K562 (cell line): ENCODE measurements around the gene PLS1. TPM values are rescaled to one million over a fixed set of nuclear protein-coding genes. Genes with fewer than 3 reads are reported as not detected.

Experiments used
- CBX2 ChIP-seq: fragments of 200-600 bp; sonication (generic); IDR thresholded peaks from one replicate; pipeline ENCODE4 v1.6.1; 2012; ENCODE audit warnings: mild to moderate bottlenecking, low read length, inconsistent platforms; ENCODE audit not compliant: insufficient read depth, poor library complexity, severe bottlenecking
- CBX3 ChIP-seq, 2 experiments: IDR thresholded peaks; 1 replicate in 1 of 2; 2 replicates in 1 of 2; pipeline ENCODE4 v1.6.1; 2012; ENCODE audit warnings: inconsistent platforms in 2 of 2, low read length in 2 of 2, borderline replicate concordance in 1 of 2, control low read depth in 1 of 2
- CHD1 ChIP-seq: fragments of 200-600 bp; sonication (generic); IDR thresholded peaks from one replicate; pipeline ENCODE4 v1.6.1; 2012; ENCODE audit warnings: mild to moderate bottlenecking, moderate library complexity, low read length, inconsistent platforms
- ETS2 ChIP-seq: IDR thresholded peaks from 2 replicates; pipeline ENCODE4 v1.6.1; 2016; ENCODE audit warnings: borderline replicate concordance, missing genetic modification characterization, mild to moderate bottlenecking, moderate library complexity, missing compliant biosample characterization; ENCODE audit not compliant: poor library complexity, severe bottlenecking
- FOXA3 ChIP-seq, 2 experiments: fragments of 450-650 bp in 1 of 2; sonication (generic) in 1 of 2; formaldehyde crosslinking; IDR thresholded peaks in 1 of 2; conservative IDR thresholded peaks in 1 of 2; 2 replicates each; pipeline versions ENCODE4 v1.4.0 to v1.8.0; 2020 to 2022; ENCODE audit warnings: mild to moderate bottlenecking in 2 of 2, missing genetic modification reagents in 1 of 2
- HDAC1 ChIP-seq, 2 experiments: fragments of 450-650 bp; IDR thresholded peaks; 2 replicates each; pipeline ENCODE4 v1.6.1; 2016 to 2017; ENCODE audit warnings: inconsistent platforms in 1 of 2, mild to moderate bottlenecking in 1 of 2, moderate library complexity in 1 of 2
- MBD1 ChIP-seq: fragments of 250-450 bp; sonication (Bioruptor Pico); IDR thresholded peaks from 2 replicates; pipeline ENCODE4 v1.8.0; 2022; ENCODE audit warnings: inconsistent platforms
- POLR2G ChIP-seq: fragments of 200-400 bp; formaldehyde crosslinking; IDR thresholded peaks from 2 replicates; pipeline ENCODE4 v1.6.1; 2017; ENCODE audit warnings: low read depth, mild to moderate bottlenecking, antibody characterized with exemption, low read length, moderate library complexity
- SAFB2 ChIP-seq: fragments of 200-400 bp; formaldehyde crosslinking; IDR thresholded peaks from 2 replicates; pipeline ENCODE4 v1.6.1; 2018; ENCODE audit warnings: borderline replicate concordance, low read length, low read depth, moderate library complexity; ENCODE audit not compliant: severe bottlenecking
- SMARCE1 ChIP-seq: fragments of 450-650 bp; IDR thresholded peaks from 2 replicates; pipeline ENCODE4 v1.7.1; 2016; ENCODE audit warnings: mild to moderate bottlenecking
- TARDBP ChIP-seq: fragments of 450-650 bp; IDR thresholded peaks from 2 replicates; pipeline ENCODE4 v1.6.1; 2016
- TGIF2 ChIP-seq: sonication (generic); formaldehyde crosslinking; IDR thresholded peaks from 2 replicates; pipeline ENCODE4 v1.8.1; 2022; ENCODE audit warnings: mild to moderate bottlenecking, missing genetic modification reagents, moderate library complexity
- TSC22D4 ChIP-seq: fragments of 450-650 bp; IDR thresholded peaks from 2 replicates; pipeline ENCODE4 v1.6.1; 2016; ENCODE audit warnings: missing genetic modification characterization, missing biosample characterization, control low read depth
- USF1 ChIP-seq: sonication (generic); formaldehyde crosslinking; IDR thresholded peaks from 2 replicates; pipeline ENCODE4 v1.9.0; 2022; ENCODE audit warnings: mild to moderate bottlenecking, missing genetic modification reagents
- ZFX ChIP-seq: sonication (generic); formaldehyde crosslinking; IDR thresholded peaks from 2 replicates; pipeline ENCODE4 v1.8.0; 2022; ENCODE audit warnings: mild to moderate bottlenecking, missing genetic modification reagents, moderate library complexity
- ZKSCAN8 ChIP-seq: fragments of 200-800 bp; sonication (Bioruptor generic); IDR thresholded peaks from 2 replicates; pipeline ENCODE4 v1.6.1; 2016; ENCODE audit warnings: missing genetic modification characterization, missing compliant biosample characterization
- ZNF551 ChIP-seq: fragments of 250-450 bp; sonication (Bioruptor Pico); IDR thresholded peaks from 2 replicates; pipeline ENCODE4 v1.5.0; 2021; ENCODE audit warnings: mild to moderate bottlenecking, moderate library complexity
- ZNF584 ChIP-seq: fragments of 200-800 bp; sonication (Bioruptor generic); IDR thresholded peaks from 2 replicates; pipeline ENCODE4 v1.6.1; 2016; ENCODE audit warnings: low read depth, mild to moderate bottlenecking, missing genetic modification characterization, missing compliant biosample characterization
- ZNF586 ChIP-seq: fragments of 450-650 bp; formaldehyde crosslinking; conservative IDR thresholded peaks from 2 replicates; pipeline ENCODE4 v1.4.0; 2020; ENCODE audit warnings: mild to moderate bottlenecking, moderate library complexity
- polyA plus RNA-seq, 8 experiments: library from polyadenylated mRNA; depleted of rRNA in 4 of 8; stranded (reverse) in 5 of 8; unstranded in 3 of 8; fragments of >200 nt; fragmentation: Nextera tagmentation in 2 of 8; fragmentation: Illumina TruSeq in 1 of 8; extraction: Ambion mirVana in 2 of 8; extraction: Trizol in 1 of 8; gene quantifications; 2 replicates each; pipeline versions ENCODE4 v1.2.1 to v1.2.3, GENCODE V29; 2011 to 2014; ENCODE audit warnings: inconsistent platforms in 1 of 8, missing spikeins in 1 of 8
- total RNA-seq, 7 experiments: library from RNA; depleted of rRNA in 6 of 7; stranded (reverse); fragments of >200 nt in 6 of 7; fragmentation: Illumina TruSeq in 2 of 7; extraction: Trizol in 2 of 7; gene quantifications; 2 replicates each; pipeline versions ENCODE4 v1.2.1 to v1.2.3, GENCODE V29; 2011 to 2021; ENCODE audit warnings: low replicate concordance in 1 of 7
- TF ChIP-seq, protein P1 (sequence below): sonication (generic); formaldehyde crosslinking; IDR thresholded peaks from 2 replicates; pipeline ENCODE4 v1.8.0; 2023; ENCODE audit warnings: missing genetic modification reagents, mild to moderate bottlenecking, borderline replicate concordance

Gene PLS1
- total and polyA plus RNA-seq, 9 of the 15 experiments (the other 6 are each of a cell fraction or from before 2014, with no cell fraction given), result 6.1 to 21.3 (median 13.0) TPM

DNA sequence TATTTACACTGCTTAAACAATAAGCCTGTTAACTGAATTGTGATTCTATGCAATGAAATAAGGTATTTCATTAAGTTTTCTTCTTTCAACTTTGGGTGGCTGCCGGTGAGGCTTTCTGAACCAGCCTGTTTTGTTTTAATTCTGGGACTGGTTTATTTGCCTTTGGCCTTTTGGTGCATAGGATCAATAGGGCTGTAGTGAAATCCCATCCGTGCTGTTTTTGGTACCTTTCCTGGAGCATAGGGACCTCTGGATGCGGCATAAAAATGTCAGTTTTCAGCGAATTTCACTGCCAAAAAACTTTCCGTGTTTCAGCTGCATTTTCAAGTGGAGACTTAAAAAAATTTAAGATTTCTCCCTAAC lies 514 bp downstream of the PLS1 start (continued):
- TF ChIP-seq FOXA3 (CRISPR knock-in tag; conservative IDR thresholded peaks at IDR 0.05 in 1 of 2, IDR thresholded peaks at IDR 0.05 in 1 of 2) (0 out of 4 replicates have a peak, but pooled peaks of 1 of the 2 experiments have one; percentile 4), MBD1 (CRISPR knock-in tag) (no peak), SAFB2 (no peak), ZNF586 (no peak), CBX2 (no peak), CHD1 (peak; percentile 64), POLR2G (no peak), ZNF551 (CRISPR knock-in tag) (no peak), ETS2 (no peak), SMARCE1 (0 out of 2 replicates have a peak, but pooled peaks have one; percentile 3), ZKSCAN8 (CRISPR knock-in tag) (no peak), CBX3 (IDR thresholded peaks at IDR 0.05; ENCODE audit: borderline replicate concordance in 1 of 2, low read length in 2 of 2) (no peak), ZFX (CRISPR knock-in tag) (0 out of 2 replicates have a peak, but pooled peaks have one; percentile 0), ZNF584 (CRISPR knock-in tag) (0 out of 2 replicates have a peak, but pooled peaks have one; percentile 9), TARDBP (no peak), TGIF2 (no peak), USF1 (0 out of 2 replicates have a peak, but pooled peaks have one; percentile 3), TSC22D4 (no peak), HDAC1 (IDR thresholded peaks at IDR 0.05) (no peak)
- TF ChIP-seq, protein P1, sequence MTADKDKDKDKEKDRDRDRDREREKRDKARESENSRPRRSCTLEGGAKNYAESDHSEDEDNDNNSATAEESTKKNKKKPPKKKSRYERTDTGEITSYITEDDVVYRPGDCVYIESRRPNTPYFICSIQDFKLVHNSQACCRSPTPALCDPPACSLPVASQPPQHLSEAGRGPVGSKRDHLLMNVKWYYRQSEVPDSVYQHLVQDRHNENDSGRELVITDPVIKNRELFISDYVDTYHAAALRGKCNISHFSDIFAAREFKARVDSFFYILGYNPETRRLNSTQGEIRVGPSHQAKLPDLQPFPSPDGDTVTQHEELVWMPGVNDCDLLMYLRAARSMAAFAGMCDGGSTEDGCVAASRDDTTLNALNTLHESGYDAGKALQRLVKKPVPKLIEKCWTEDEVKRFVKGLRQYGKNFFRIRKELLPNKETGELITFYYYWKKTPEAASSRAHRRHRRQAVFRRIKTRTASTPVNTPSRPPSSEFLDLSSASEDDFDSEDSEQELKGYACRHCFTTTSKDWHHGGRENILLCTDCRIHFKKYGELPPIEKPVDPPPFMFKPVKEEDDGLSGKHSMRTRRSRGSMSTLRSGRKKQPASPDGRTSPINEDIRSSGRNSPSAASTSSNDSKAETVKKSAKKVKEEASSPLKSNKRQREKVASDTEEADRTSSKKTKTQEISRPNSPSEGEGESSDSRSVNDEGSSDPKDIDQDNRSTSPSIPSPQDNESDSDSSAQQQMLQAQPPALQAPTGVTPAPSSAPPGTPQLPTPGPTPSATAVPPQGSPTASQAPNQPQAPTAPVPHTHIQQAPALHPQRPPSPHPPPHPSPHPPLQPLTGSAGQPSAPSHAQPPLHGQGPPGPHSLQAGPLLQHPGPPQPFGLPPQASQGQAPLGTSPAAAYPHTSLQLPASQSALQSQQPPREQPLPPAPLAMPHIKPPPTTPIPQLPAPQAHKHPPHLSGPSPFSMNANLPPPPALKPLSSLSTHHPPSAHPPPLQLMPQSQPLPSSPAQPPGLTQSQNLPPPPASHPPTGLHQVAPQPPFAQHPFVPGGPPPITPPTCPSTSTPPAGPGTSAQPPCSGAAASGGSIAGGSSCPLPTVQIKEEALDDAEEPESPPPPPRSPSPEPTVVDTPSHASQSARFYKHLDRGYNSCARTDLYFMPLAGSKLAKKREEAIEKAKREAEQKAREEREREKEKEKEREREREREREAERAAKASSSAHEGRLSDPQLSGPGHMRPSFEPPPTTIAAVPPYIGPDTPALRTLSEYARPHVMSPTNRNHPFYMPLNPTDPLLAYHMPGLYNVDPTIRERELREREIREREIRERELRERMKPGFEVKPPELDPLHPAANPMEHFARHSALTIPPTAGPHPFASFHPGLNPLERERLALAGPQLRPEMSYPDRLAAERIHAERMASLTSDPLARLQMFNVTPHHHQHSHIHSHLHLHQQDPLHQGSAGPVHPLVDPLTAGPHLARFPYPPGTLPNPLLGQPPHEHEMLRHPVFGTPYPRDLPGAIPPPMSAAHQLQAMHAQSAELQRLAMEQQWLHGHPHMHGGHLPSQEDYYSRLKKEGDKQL (CRISPR knock-in tag), result no peak
- TF ChIP-seq, all 486 proteins: peak for 8
